ENCODE data around the gene ETFDH.
A peak's percentile ranks its signal among the peaks of the same experiment; 100 is the strongest.
"Not testable (repeated sequence)": the region's sequence is repeated elsewhere in the genome, so short reads cannot be mapped to it uniquely, and the experiment has no call there.

The ETFDH gene

GRCh38 chr4:158671915-158672806, at the start of gene ETFDH:
Gene ETFDH, plus strand, starts transcription at chr4:158672296. Its CDS starts 161 bp downstream, at chr4:158672457.
- peak; percentile 100 for DNase-seq (ENCODE audit: low read depth)

- peak; percentile 66 for DNase-seq (ENCODE audit: low read depth)
Measured at GRCh38 chr4:158624889-158625478, 47.1 kb upstream of the ETFDH start.

GRCh38 chr4:158625544-158625943, 46.6 kb upstream of the ETFDH start:
- no peak for DNase-seq (ENCODE audit: low read depth)

GRCh38 chr4:158630893-158631292, 41.2 kb upstream of the ETFDH start:
- no peak for DNase-seq (ENCODE audit: low read depth)

DNA sequence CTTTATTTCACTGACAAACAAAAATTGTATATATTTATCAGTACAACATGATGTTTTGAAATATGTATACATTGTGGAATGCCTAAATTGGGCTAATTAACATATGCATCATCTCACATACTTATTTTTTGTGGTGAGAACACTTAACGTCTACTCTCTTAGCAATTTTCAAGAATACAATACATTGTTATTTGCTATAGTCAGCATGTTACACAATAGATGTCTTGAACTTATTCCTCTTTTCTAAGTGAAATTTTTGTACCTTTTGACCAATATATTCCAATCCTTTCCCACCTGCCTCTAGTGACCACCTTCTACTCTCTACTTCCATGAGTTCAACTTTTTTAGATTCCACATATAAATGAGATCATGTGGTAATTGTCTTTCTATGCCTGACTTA, 35.5 kb upstream of the ETFDH start:
- DNase-seq (ENCODE audit: low read depth), result no peak

DNA sequence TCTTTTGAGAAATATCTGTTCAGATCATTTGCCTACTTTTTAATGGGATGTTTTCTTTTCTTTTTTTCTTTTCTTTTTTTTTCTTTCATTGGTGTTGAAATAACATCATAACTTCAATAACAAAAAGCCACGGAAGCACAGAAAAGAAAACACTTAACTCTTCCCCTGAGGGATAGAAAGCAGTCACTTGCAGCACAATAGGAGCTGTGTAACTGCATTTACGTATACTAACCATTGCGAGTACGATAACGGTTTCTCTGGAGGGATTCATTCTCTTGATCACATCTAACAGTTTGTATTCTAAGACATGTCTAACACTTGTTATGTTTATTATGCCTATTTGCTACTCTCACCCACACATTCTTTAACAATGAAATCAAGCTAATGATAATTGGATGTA, 27.7 kb upstream of the ETFDH start:
- DNase-seq (ENCODE audit: low read depth), result no peak

GRCh38 chr4:158644760-158645159, 27.3 kb upstream of the ETFDH start:
- peak; percentile 7 for DNase-seq (ENCODE audit: low read depth)

DNA sequence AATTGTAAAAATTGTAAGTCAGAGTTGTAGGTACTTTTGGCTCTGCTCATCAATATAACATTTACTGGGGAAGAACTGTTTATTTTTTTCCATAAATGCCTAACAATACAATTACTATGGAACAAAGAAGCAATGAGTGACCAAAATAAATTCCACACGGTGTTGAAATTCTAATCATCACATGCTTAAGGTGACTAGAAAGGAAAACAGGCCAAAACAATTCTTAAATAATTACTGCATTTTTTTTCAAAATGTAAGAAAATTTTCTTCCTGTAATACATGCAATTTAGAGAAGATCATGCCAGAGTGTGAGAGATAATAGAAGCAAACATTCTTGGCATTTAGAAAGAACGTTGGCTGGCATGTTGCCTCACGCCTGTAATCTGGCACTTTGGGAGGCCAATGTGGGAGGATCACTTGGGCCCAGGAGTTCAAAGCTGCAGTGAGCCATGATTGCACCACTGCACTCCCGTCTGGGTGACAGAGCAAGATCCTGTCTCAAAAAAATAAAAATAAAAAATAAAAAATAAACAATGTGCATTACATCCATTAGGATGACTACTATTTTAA, 22.9 kb upstream of the ETFDH start:
- peak; percentile 76 for DNase-seq (ENCODE audit: low read depth)

DNA sequence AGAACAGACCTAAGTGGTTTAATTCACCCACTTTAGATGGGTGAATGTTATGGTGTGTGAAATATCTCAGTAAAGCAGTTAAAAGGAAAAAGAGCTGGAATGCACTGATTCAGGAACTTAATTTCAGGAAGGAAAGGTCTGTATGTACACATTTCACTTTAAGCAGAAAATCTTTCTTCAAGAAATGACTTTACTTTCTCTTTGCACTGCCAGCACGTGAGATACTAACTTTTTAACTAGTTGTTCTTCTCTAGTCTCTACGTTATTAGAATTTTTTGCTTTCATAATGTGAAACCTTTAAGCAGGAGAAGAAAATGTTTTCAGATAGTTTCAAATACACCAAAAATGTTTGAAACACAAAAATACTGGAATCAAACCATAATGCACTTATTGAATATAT, 19.2 kb upstream of the ETFDH start:
- no peak for DNase-seq (ENCODE audit: low read depth)

DNA sequence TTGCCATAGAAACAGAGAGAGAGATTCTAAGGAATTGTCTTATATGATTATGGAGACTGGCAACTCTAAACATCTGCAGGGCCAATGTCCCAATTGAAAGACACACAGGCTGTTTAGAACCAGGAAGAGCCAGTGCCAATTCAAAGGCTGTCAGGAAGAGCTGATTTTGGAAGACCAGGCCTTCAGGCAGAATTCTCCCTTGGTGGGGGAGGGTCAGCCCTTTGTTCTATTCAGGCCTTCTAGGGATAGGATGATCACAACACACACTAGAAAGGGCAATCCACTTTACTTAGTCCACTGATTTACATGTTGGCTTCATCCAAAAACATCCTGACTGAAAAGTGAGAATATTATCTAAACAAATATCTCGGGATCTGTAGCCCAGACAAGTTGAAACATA, 15.7 kb upstream of the ETFDH start:
- no peak for DNase-seq (ENCODE audit: low read depth)

DNA sequence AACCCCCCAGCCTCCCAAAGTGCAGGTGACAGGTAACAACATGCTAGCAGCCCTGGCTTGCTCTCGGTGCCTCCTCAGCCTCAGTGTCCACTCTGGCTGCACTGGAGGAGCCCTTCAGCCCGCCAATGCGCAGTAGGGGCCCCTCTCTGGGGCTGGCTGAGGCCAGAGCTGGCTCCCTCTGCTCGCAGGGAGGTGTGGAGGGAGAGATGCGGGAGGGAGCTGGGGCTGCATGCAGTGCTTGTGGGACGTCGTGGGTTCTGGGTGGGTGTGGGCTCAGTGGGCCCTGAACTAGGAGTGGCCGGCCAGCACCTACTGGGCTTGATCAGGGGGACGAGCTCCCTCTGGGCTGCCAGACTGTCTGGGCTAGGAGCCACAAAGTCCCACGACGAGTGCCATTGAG, 14.8 kb upstream of the ETFDH start:
- no peak for DNase-seq (ENCODE audit: low read depth)

GRCh38 chr4:158663255-158663654, 8.8 kb upstream of the ETFDH start:
- not testable (repeated sequence) for DNase-seq (ENCODE audit: low read depth)

- not testable (repeated sequence) for DNase-seq (ENCODE audit: low read depth)
Measured at GRCh38 chr4:158663707-158664625, 8.1 kb upstream of the ETFDH start.

GRCh38 chr4:158664806-158665205, 7.3 kb upstream of the ETFDH start:
- no peak for DNase-seq (ENCODE audit: low read depth)

- DNase-seq (ENCODE audit: low read depth), result no peak
Measured at GRCh38 chr4:158666892-158667291, 5.2 kb upstream of the ETFDH start.

GRCh38 chr4:158667651-158668198, 4.4 kb upstream of the ETFDH start:
- peak; percentile 52 for DNase-seq (ENCODE audit: low read depth)

- DNase-seq (ENCODE audit: low read depth), result no peak
Measured at GRCh38 chr4:158669310-158669709, 2.8 kb upstream of the ETFDH start.

DNA sequence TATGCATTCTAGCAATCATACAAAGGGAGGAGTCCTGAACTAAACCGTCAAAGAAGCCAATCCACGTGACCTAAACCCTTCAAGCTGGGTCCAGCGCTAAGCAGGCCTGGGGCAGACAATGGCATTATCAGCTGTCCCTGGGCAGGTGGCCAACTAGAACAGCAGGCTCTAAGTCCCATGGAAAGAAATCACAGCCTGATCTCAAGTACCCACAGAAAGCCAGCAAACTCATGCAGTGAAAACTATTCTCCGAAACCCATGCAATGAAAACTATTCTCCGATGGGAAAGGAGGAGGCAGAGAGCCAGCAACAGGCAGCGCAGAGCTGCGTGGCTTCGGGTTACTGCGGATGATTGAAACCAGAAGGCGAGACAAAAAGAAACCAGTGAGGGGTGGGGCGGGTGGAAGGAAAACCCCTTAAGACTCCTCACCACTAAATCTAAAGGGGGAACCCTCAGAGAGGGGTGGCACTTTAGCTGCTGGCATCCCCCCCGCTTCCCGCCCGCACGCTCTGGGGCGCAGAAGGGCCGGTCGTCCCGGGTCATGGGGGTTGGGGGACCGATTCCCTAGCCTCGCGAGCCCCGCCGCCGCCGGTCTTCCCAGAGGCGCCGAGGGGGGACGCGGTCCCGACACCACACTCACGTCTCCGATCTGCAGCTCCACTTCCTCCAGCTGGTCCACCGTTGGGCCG, 976 bp upstream of the ETFDH start:
- peak; percentile 92 for DNase-seq (ENCODE audit: low read depth)

- DNase-seq (ENCODE audit: low read depth), result no peak
Measured at GRCh38 chr4:158671665-158671914, 506 bp upstream of the ETFDH start, which contains the start of gene C4orf46. Gene C4orf46, minus strand, starts transcription at chr4:158671887. Its CDS starts 86 bp downstream, at chr4:158671801.

GRCh38 chr4:158673633-158674032, 1.5 kb downstream of the ETFDH start:
- DNase-seq (ENCODE audit: low read depth), result no peak

GRCh38 chr4:158676076-158676475, 4.0 kb downstream of the ETFDH start:
- no peak for DNase-seq (ENCODE audit: low read depth)

All from fibroblast of gingiva (primary cell).